Uterus (tissue), 4 donors: ENCODE measurements around the gene PTPN14. TPM values are rescaled to one million over a fixed set of nuclear protein-coding genes. Genes with fewer than 3 reads are reported as not detected.

Experiments used
- DNase-seq, 2 donors: peaks; one replicate each; pipeline ENCODE4 v3.0.0-alpha.2; 2019 to 2020
- H3K27ac ChIP-seq, 2 donors: fragments of 200-600 bp; sonication (generic); 1 replicate in 1 of 2; 2 replicates in 1 of 2; pipeline ENCODE4 v1.5.1; 2016 to 2018
- H3K27me3 ChIP-seq, 2 donors: fragments of 200-600 bp; sonication (generic); one replicate each; pipeline ENCODE4 v1.5.1; 2018 to 2019; ENCODE audit warnings: control low read depth in 1 of 2
- H3K36me3 ChIP-seq, 2 donors: fragments of 200-600 bp; sonication (generic); one replicate each; pipeline ENCODE4 v1.5.1; 2019; ENCODE audit warnings: control low read depth in 1 of 2
- H3K4me1 ChIP-seq, 2 donors: fragments of 200-600 bp; sonication (generic); one replicate each; pipeline ENCODE4 v1.5.1; 2018 to 2019; ENCODE audit warnings: control low read depth in 1 of 2
- H3K4me3 ChIP-seq, 2 donors: fragments of 200-600 bp; sonication (generic); 1 replicate in 1 of 2; 2 replicates in 1 of 2; pipeline ENCODE4 v1.5.1; 2018 to 2019; ENCODE audit warnings: mild to moderate bottlenecking in 1 of 2
- H3K9me3 ChIP-seq, 2 donors: fragments of 200-600 bp; sonication (generic); one replicate each; pipeline ENCODE4 v1.5.1; 2019; ENCODE audit warnings: control low read depth in 1 of 2
- CTCF ChIP-seq, 4 experiments: fragments of 200-600 bp in 2 of 4; fragments of 450-650 bp in 2 of 4; sonication (generic) in 2 of 4; IDR thresholded peaks; one replicate each; pipeline ENCODE4 v1.5.1; 2016 to 2019; ENCODE audit warnings: antibody characterized with exemption in 4 of 4, mild to moderate bottlenecking in 2 of 4, moderate library complexity in 1 of 4
- POLR2A ChIP-seq, 2 donors: fragments of 450-650 bp; IDR thresholded peaks; one replicate each; pipeline ENCODE4 v1.6.1; 2016; ENCODE audit warnings: antibody characterized with exemption in 2 of 2, mild to moderate bottlenecking in 1 of 2, moderate library complexity in 1 of 2
- intact Hi-C: fragments of 100-400 bp; cut with DNase I; formaldehyde crosslinking; loops from one replicate; pipeline ENCODE4 v1.15.1; 2023; ENCODE audit warnings: low total_unique reads
- total RNA-seq, 4 donors: library from RNA; depleted of rRNA in 3 of 4; stranded (reverse); fragments of >200 nt in 3 of 4; gene quantifications; one replicate each; pipeline versions ENCODE4 v1.1.0 to v1.2.4, GENCODE V29; 2014 to 2023
- donor health status: DM: yes; HTN: yes; CAD: no.

The PTPN14 gene
- total RNA-seq, 4 donors from 2014 or later: 13.2 to 78.0 (median 30.9) TPM

GRCh38 chr1:214574598-214575411 is 23.4 kb upstream of the PTPN14 start:
- Histone ChIP-seq H3K36me3 (no peaks in the 10 kb centered on the region), H3K27ac (no peak overlapping the region), H3K9me3 (no peaks in the 10 kb centered on the region), H3K27me3 (no peaks in the 10 kb centered on the region), H3K4me1 (no peaks in the 10 kb centered on the region), H3K4me3 (no peak overlapping the region)
- TF ChIP-seq CTCF (IDR thresholded peaks at IDR 0.05) (no peak), POLR2A (IDR thresholded peaks at IDR 0.05) (no peak)
- intact Hi-C loops: no loop called here
- no peak for DNase-seq

GRCh38 chr1:214573386-214574318 is 22.2 kb upstream of the PTPN14 start:
- intact Hi-C loops: no loop called here
- TF ChIP-seq CTCF (IDR thresholded peaks at IDR 0.05): no peak
- no peak for TF ChIP-seq POLR2A (IDR thresholded peaks at IDR 0.05)
- Histone ChIP-seq H3K9me3 (no peaks in the 10 kb centered on the region), H3K36me3 (no peaks in the 10 kb centered on the region), H3K27me3 (no peaks in the 10 kb centered on the region), H3K4me3 (no peak overlapping the region), H3K27ac (no peak overlapping the region), H3K4me1 (no peaks in the 10 kb centered on the region)
- DNase-seq: no peak

DNA sequence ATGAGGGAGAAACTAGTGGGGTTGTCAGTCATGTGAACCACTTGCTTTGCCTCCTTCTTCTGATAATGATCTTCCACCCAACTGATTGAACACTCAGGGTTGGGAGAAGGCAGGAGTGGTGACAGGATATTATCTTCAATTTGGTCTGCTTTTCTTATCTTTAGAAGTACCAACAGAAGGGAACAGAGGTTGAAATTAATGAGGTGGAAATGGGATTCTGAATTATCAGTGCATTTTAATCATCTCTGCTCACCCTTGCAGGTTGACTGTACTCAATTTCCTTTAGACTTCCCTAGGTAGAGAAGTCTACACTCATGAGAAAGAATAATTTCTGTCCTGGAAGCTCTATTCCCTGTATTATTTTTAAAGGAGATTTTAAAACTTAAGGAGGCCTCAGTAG is 19.9 kb upstream of the PTPN14 start:
- TF ChIP-seq CTCF (IDR thresholded peaks at IDR 0.05): no peak
- no peak for TF ChIP-seq POLR2A (IDR thresholded peaks at IDR 0.05)
- H3K36me3 ChIP-seq: no peaks in the 10 kb centered on the region
- DNase-seq: no peak
- H3K27ac ChIP-seq: no peak overlapping the region
- intact Hi-C loops: no loop called here
- H3K27me3 ChIP-seq: no peaks in the 10 kb centered on the region
- no peaks in the 10 kb centered on the region for H3K4me1 ChIP-seq
- no peak overlapping the region for H3K4me3 ChIP-seq
- no peaks in the 10 kb centered on the region for H3K9me3 ChIP-seq

DNA sequence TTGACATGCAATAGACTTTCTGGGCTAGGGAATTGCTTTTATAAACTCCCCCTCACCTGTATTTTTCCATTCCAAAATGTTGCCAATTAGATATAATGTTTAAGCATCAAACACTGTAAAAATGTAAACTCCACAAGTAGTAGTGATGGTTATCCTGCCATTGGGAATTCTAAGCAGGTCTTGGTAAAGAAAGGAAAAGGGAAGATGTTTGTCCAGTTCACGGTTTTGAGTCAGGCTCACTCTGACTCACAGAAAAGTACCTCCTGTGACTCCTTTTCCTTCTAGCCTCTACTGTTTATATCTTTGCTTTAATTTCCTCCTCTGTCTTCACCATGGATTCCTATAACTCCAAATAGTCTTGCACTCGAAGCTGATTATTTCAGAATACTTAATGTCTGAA is 19.0 kb upstream of the PTPN14 start:
- Histone ChIP-seq H3K27me3 (no peaks in the 10 kb centered on the region), H3K4me3 (no peak overlapping the region), H3K36me3 (no peaks in the 10 kb centered on the region), H3K4me1 (no peaks in the 10 kb centered on the region), H3K27ac (no peak overlapping the region), H3K9me3 (no peaks in the 10 kb centered on the region)
- TF ChIP-seq CTCF (IDR thresholded peaks at IDR 0.05) (no peak), POLR2A (IDR thresholded peaks at IDR 0.05) (no peak)
- DNase-seq: no peak
- intact Hi-C loops: no loop called here
